A673 (cell line): ENCODE measurements around the gene EFCAB3.
"Not testable (repeated sequence)": the region's sequence is repeated elsewhere in the genome, so short reads cannot be mapped to it uniquely, and the experiment has no call there.

Source experiments
- CTCF ChIP-seq: fragments of 300-800, 200-600 bp; sonication (generic); conservative IDR thresholded peaks from 2 replicates; pipeline ENCODE4 v1.5.1; 2017; ENCODE audit warnings: low read depth, mild to moderate bottlenecking, antibody characterized with exemption, low read length, moderate library complexity, mixed read lengths
- EZH2 ChIP-seq: fragments of 200-600 bp; sonication (generic); IDR thresholded peaks from 2 replicates; pipeline ENCODE4 v1.6.1; 2017; ENCODE audit warnings: borderline replicate concordance, low read depth, mild to moderate bottlenecking, mixed read lengths, antibody characterized with exemption, low read length; ENCODE audit not compliant: poor library complexity, severe bottlenecking

- not testable (repeated sequence) for TF ChIP-seq CTCF, EZH2
These were observed 84.9 kb downstream of the EFCAB3 start for GRCh38 chr17:62465271-62465670.
